Femur (tissue), 1 donor: ENCODE data around the gene HSCB.
A peak's percentile ranks its signal among the peaks of the same experiment; 100 is the strongest.
"Not testable (repeated sequence)": the region's sequence is repeated elsewhere in the genome, so short reads cannot be mapped to it uniquely, and the experiment has no call there.

Experiments
- DNase-seq: peaks from one replicate; pipeline ENCODE4 v3.0.0-alpha.2; 2017

Gene HSCB

DNA sequence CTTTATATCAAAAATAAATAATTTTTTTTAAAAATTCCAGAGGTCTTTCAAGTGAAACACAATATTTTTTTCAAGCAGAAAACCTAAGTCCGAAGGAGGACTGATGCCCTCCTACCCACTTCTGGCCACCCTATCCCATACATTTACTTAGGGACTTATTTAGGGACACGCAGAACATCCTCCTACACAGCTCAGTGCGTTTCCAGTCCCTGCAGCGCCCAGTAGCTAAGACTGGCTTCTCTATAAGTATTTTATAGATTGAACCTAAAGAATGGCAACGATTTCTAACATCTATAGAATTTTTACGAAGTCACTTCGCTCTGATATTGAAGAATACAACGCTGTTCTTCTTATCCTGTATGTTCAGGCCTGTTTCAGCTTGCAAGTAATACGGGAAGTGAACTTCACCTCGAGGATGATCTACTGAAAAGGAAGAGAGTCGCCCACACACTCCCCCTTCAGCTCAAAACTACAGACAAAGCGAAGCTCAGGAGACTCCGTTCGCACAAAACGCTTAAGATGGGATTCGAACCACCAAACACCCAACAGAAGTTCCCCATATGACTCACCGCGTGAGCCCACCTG is 547 bp upstream of the HSCB start:
- no peak for DNase-seq

DNA sequence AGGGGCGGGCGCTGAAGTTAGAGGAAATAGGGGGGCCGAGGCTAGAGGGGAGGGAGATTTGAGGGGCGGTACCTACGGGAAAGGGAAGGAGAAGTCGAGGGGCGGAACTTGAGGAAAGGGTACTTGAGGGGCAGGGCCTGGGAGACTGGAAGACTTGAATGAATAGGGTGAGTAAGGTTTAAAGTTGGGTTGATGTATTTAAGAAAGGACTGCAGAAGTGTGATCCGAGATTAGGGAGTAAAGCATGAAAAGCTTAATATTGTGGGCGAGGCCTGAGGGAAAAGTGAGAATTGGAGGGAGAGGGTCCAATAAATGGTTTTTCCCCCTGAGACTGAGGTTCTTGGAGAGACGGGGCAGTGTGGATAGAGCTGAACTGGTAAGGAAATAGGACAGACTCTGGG is 723 bp downstream of the HSCB start:
- no peak for DNase-seq

DNA sequence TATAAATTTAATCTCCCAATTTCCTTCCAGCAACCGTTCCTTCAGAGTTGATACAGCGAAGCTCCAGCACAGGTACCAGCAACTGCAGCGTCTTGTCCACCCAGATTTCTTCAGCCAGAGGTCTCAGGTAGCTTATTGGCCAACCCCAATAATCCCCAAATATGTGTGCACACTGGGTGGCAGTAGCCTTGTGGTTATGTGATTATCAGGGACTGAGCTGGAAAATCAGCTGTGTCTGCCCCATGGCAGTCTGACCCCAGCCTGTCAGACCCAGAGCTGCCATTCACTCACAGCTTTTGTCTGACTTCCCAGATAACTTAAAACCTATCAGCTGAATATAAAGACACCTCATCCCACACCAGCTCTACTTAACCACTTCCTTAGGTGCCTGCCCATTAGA is 2.0 kb downstream of the HSCB start:
- DNase-seq, result no peak

DNA sequence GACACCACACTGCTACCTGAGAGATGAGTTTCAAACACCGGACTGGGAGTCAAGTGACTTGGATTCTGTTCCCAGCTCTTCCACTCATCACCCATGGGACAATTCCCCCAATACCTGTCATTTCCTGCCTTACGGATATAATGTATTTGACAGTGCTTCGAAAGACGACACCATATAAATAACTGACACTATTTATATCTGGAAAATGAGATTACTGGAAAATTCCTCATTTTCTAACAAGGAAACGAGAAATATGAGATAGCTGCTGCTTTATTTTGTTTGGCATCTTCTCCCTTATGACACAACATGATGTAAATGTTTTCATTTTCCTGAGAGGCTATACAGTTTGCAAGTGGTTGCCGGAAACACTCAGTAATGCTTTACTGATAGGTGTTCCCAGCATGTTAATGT is 8.6 kb downstream of the HSCB start:
- no peak for DNase-seq

DNA sequence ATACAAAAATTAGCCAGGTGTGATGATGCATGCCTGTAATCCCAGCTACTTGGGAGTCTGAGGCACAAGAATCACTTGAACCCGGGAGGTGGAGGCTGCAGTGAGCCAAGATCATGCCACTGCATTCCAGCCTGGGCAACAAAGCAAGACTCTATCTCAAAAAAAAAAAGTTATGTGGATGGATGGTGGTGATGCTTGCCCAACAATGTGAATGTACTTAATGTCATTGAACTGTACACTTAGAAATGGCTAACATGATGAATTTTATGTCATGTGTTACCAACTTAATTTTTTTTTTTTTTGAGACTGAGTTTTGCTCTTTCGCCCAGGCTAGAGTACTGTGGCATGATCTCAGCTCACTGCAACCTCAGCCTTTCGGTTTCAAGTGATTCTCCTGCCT is 12.7 kb downstream of the HSCB start:
- DNase-seq, result not testable (repeated sequence)

DNA sequence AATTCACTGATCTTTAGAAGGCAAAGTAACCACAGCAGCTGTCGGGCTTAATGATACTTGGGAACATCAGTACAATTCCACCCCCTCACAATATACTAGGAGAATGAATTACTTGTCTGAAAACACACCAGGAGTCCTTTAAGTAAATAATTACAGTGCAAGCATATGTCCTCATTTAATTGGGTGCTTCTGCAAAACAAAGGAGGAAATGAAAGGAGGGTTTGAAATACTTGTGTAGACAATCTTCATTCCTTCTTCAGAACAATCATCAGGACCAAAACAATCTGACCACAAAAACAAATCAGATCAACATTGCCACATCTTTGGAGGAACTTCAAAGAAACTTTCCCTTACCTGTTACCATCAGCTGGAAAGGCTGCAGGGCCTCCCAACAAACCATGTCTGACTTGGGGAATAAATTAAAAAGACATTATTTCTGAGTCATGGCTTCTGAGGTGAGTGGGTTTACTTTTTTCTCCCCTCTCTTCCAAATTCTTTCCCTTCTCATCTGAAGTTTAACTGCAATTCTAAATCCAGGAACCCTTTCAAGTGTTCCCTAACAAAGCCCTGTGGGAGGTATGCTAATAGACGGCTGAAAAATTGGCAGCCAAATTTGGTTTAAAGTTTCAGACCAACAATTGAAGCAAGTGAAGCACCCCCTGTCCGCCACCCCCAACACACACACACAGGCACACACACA is 18.2 kb downstream of the HSCB start:
- DNase-seq, result no peak

DNA sequence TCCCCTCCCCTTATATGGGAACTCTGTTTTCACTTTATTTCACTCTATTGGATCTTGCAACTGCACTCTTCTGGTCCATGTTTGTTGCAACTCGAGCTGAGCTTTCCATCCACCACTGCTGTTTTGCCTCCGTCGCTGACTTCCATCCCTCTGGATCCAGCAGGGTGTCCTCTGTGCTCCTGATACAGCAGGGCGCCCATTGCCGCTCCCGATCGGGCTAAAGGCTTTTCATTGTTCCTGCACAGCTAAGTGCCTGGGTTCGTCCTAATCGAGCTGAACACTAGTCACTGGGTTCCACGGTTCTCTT is 19.6 kb downstream of the HSCB start:
- DNase-seq, result no peak

DNA sequence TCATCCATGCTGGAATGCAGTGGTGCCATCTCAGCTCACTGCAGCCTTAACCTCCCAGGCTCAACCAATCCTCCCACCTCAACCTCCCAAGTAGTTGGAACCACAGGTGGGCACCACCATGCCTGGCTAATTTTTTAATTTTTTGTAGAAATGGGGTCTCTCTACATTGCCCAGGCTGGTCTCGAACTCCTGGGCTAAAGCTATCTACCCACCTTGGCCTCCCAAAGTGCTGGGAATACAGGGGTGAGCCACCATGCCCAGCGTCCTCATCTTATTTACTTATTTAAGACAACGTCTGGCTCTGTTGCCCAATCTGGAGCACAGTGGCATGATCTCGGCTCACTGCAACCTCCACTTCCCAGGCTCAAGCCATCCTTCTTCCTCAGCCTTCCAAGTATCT is 20.2 kb downstream of the HSCB start:
- DNase-seq, result not testable (repeated sequence)

DNA sequence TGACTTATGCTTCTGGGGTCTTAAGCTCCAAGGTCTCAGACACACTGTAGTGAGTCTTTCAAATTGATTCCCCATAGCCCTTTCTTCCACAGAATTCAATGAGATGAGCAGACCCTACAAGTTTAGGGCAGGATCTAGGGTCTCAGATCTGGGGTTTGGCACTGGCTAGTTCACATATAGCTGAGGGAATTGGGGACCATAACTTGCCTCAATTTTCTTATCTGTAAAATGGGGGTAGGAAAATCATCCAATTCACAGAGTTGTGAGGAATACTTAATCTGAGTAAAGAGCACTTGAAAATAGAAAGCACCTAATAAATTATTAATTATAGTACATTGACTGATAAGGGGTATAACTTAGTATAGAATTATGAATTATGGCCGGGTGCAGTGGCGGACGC is 24.8 kb downstream of the HSCB start:
- no peak for DNase-seq

DNA sequence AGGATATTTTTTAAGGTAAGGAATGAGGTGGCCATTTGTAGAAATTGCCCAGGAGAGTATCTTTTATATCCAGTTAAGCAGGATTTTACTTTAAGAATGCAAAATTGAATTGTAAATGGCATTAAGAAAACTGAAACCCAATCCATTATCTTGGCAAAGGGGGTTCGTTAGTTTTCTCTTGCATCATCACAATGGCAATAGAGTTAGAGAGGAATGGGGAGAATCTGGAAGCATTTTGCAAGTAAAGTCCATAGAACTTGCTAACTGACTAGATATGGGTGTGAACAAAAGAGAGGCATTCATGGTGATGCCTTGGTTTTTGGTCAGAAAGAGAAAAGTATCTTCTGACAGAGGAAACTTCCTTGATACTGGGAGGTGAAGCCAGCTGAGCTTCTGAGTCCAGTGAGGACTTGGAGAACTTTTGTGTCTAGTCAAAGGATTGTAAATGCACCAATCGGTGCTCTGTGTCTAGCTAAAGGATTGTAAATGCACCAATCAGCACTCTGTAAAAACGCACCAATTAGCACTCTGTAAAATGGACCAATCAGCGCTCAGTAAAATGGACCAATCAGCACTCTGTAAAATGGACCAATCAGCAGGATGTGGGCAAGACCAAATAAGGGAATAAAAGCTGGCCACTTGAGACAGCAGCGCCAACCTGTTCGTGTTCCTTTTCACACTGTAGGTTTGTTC is 27.0 kb downstream of the HSCB start:
- no peak for DNase-seq

DNA sequence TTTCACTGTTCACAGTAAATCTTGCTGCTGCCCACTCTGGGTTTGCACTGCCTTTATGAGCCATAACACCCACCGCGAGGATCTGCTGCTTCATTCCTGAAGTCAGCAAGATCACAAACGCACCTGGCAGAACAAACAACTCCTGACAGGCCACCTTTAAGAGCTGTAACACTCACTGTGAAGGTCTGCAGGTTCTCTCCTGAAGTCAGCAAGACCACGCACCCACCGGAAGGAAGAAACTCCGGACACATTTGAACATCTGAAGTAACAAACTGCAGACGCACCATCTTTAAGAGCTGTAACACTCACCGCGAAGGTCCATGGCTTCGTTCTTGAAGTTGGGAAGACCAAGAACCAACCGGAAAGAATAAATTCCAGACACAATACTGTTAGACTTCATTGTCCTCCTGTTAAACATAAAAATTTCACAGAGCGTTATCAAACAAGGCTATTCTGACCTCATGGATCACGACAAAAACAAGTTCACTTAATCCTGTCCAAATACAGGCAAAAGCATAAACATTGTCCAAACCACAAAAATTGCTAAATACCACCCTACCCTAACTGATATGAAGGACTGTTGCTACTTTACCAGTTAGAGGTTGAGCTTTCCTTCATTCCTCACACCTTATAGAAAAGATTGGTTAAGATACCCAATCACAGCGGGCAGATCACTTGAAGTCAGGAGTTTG is 27.7 kb downstream of the HSCB start:
- DNase-seq, result no peak

DNA sequence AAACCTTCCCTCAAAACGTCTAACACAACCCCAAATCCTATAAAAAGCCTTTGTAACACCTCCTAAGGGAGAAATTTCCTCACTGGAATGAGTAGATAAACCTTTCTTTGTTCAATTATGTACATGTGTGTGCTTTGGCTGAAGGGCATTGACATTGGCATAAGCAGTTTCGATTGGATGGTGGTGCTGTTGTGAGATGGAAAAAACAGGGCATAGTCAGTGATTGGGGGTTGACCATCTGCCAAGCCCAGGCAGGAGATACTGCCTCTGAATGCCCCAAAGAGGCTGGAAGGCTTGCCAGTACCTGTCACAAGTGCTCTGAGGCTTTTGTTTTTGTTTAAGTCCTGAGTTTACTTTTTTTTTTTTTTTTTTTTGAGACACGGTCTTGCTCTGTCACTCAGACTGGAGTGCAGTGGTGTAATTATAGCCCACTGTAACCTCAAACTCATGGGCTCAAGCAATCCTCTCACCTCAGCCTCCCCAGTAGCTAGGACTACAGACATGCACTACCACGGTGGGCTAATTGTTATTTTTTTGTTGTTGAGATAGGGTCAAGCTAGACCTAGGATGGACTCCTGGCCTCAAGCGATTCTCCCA is 29.5 kb downstream of the HSCB start:
- no peak for DNase-seq

DNA sequence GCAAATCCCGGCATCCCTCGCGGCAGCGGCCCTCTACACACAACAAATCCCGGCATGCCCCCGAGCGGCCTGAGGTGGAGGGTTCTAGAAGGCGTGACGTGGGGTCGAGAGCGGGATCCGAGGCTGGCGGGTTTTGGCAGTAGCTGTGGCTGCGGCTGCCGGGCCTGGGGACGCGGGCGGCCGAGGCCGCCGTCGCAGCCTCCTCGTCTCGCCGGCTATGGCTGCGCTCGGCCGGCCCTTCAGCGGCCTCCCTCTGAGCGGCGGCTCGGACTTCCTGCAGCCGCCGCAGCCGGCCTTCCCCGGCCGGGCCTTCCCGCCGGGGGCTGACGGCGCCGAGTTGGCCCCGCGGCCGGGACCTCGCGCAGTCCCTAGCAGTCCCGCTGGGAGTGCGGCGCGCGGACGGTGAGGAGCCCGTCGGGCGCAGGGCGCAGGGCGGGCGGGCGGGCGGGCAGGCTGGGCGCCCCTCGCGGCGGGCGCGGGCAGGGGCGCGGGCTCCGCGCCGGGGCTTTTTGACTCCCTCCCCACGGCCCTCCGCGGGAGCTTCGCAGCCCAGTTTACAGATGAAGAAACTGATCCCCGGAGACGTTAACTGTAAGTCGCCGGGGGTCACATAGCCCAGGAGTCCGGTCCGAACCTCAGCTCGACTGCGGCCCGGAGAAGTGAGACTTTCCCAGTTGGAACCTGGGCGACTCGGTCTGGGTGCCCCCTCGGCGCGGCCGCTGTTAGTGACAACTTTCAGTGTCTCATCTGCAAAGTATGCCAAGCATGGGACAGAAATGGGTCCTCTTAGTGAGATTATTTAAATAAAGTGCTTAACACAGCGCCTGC is 31.0 kb downstream of the HSCB start, which contains the start of gene CCDC117:
CCDC117 (plus strand) TSS at position 63 of the 828 bp plus-strand sequence; CDS start at position 218, 155 bp downstream.
- peak; percentile 97 for DNase-seq

DNA sequence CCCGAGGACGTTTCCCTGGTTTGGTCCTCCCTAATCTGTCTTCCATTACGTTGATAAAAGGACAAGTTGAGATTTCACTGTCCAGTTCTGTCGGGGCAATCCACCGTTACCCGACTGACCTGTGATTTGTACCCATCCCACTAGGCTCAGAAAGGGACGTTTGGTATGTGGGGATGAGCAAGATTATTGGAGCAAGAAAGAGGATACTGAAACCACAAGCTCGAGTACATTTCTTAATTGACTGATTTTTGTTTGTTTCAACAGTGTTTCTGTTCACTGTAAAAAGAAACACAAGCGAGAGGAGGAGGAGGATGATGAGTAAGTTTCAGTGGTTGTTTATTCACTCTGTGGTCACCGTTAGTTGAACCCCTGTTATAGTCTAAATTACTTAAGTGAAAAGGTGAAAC is 31.6 kb downstream of the HSCB start:
- DNase-seq, result no peak

DNA sequence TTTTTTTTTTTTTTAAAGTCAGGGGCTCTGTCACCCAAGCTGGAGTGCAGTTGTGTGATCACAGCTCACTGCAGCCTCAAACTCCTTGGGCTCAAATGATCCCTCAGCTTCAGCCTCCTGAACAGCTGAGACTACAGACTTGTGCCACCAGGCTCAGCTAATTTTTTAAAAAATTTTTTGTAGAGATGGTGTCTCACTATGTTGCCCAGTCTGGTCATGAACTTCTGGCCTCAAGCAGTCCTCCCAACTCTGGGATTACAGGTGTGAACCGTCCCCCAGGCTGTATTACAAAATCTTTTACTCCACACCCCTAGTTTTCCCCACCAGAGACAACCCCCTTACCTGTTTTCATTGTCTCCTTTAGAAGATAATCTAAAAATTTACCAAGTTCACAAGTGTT is 32.5 kb downstream of the HSCB start:
- DNase-seq, result no peak

DNA sequence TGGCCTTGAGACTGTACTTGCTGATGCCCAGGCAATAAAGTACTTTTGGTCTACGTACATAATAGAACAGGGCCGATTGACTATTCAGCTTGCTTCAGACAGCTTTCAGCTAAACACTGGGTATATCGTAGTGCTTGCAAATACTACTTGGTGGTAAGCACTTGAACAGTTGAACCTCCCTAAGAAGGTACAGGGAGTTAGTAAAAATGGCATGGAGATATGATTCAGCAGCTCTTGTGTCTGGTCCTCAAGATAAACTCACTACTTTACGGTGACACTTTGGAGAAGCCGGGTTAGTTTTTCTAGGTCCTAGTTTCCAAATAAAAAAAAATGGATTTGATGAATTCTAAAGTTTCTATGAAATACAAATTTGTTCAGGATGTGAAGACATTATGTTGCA is 38.0 kb downstream of the HSCB start:
- no peak for DNase-seq

DNA sequence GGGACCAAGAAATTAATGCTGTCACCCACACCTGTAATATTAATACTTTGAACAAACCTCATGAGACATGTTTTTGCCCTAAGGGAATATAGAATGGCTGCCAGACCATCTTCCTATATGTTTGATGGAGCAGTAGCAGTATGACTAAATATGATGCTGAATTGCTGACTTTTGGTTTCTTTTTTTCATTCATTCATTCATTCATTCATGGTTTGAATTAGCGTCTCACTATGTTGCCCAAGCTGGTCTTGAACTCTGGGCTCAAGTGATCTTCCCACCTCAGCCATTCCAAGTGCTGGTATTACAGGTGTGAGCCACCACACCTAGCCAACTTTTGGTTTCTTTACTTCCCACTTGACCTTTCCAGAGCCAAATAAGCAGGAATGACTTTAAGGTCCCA is 38.5 kb downstream of the HSCB start:
- DNase-seq, result no peak

DNA sequence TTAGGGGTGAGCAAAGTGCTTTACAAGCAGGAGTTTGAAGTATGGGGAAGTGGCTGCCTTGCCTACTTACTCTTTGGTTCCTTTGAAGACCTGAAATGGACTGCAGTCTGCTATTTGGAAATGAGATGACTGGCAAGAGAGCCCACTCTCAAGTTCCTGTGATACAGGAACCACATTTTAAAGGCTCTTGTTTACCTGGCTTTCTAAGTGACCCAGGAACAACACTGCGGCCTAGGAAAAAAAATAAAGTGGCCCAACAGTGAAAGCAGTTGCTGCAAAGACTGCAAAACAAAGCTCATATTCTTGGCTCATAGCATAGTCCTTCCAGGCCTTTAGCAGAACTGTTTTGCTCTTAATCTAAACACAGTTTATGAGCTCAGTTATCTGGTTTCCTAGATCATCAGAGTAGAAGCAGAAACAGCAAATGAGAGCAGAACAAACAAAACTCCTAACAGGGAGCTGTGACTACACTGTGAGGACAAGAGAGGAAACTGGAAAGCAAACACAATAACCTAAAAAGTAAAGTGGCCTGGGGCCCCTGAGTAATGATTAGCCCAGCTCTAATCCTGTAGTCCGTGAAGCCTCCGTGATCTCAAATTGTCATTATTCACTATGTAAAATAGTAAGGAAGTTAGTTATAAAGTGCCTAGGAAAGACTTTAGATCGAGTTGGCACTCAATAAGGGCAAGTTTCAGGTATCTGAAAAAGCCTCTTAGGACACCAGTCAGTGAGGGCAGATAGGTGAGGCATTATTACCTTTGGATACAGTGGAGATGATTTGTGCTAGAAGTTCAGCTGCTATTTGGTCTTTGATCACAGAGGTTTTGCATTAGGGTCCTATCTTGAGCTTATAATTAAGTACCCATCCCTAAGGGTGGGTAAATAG is 42.2 kb downstream of the HSCB start:
- DNase-seq, result no peak

DNA sequence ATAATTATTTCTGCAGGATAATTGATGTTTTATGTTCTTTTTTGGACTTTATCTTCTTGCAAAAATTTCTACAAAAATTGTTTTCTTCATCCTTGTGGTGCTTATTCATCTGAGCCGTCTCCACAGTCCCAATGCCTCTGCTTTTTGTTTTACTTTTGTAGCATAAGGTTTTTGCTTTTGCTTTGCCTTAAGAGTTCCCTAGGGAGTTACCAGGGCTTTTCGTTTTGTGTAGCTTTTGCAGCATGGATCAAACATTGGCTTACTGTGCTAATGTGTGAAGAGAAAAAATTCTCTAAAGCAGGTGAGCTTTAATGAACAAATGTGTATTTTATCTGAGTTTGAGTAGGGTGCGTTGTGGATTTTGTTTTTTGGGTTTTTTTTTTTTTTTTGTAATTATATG is 46.8 kb downstream of the HSCB start:
- DNase-seq, result no peak

DNA sequence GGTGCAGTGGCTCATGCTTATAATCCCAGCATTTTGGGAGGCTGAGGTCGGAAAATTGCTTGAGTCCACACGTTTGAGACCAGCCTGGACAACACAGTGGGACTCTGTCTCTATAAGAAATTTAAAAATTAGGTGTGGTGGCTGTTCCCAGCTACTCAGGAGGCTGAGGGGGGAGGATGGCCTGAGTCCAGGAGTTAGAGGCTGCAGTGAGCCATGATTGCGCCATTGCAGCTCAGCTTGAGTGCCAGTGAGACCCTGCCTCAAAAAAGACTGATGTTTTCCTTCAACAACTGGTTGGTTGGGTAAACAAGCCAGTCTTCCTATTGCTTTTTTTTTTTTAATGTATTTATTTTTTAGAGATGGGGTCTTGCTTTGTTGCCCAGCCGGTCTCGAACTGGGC is 49.3 kb downstream of the HSCB start:
- DNase-seq, result no peak

DNA sequence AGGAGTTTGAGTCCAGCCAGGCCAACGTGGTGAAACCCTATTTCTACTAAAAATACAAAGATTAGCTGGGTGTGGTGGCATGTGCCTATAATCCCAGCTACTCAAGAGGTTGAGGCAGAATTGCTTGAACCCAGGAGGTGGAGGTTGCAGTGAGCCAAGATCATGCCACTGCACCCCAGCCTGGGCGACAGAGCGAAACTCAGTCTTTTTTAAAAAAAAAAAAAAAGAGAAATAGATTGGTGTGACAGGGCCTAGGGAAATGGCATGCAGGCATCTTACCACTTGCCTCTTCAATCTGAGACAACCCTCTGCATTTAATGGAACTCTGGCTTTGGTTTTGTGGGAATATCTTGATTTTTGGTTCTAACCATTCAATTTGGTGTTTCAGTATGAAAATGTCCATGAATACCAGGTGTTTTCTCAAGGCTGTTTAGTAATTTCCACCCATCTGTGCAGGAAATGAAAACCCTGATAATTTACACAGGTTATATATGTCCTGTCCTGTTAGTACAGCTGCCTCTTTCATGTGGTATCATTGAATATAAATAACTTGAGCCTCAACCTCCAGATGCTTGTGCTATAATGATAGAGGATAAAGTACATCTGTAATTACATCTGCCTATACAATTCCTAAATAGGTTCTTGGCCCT is 50.1 kb downstream of the HSCB start:
- DNase-seq, result no peak
